Forelimb muscle (tissue), 1 donor: ENCODE data around the gene SCN1B. TPM values are rescaled to one million over a fixed set of nuclear protein-coding genes. Genes with fewer than 3 reads are reported as not detected.
"Not testable (repeated sequence)": the region's sequence is repeated elsewhere in the genome, so short reads cannot be mapped to it uniquely, and the experiment has no call there.

Experiments used
- DNase-seq: peaks from one replicate; pipeline ENCODE4 v3.0.0-alpha.2; 2013; ENCODE audit warnings: low read depth
- polyA plus RNA-seq: library from polyadenylated mRNA; unstranded; fragments of 120-200 nt; gene quantifications from one replicate; pipeline ENCODE4 v1.2.1, GENCODE V29; 2013; ENCODE audit not compliant: insufficient read length

The SCN1B gene
- polyA plus RNA-seq, 1 donor: 6.3 TPM

DNA sequence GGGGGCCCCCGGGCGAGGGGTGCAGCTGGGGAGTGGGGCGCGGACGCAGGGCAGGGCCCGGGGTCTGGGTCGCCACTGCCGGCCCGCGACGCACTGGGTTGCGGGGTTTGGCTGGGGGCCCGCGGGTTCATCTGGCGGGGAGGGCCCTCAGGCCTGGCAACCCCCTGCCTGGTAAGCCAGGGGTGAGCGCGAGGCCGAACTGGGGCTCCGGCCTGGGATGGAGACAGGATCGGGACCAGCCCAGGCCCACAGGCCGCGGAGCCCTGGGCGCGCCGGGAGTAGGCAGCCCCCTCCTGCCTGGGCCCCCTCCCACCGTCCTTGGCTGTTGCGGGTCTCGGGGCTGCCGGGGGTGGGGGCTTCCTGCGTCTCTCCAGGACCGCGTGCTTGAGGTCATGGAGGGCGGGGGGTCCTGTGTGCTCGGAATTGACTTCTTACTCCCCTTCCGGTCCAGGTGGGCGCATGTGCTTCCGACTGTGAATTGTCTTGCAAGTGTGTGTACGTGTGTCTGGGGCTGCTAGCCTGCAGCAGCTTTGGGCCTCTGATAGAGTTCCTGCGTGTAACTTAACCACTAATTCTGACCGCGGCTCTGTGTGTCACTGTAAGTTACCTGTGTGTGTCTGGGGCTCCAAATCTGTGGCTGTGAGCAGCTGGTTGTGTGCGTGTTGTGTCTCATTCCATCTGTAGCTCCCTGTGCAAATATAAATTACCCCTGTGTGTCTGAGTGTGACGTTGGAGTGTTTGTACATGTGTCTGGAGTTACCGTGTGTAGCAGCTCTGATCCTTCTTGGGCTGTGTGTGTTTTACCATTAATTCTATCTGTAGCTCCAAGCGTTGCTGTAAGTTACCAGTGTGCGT, 29.4 kb upstream of the SCN1B start:
- no peak for DNase-seq

GRCh38 chr19:35002037-35002535, 28.2 kb upstream of the SCN1B start:
- DNase-seq: no peak

GRCh38 chr19:35004517-35005255, 25.6 kb upstream of the SCN1B start:
- no peak for DNase-seq

- no peak for DNase-seq
Observed at GRCh38 chr19:35005256-35005977, 24.9 kb upstream of the SCN1B start.

DNA sequence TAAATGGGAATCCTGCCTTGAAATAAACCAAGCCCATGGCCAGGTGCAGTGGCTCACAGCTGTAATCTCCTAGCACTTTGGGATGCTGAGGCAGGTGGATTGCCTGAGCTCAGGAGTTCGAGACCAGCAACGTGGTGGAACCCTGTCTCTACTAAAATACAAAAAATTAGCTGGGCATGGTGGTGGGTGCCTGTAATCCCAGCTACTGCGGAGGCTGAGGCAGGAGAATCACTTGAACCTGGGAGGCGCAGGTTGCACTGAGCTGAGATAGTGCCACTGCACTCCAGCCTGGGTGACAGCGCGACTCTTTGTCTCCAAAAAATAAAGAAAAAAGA, 24.3 kb upstream of the SCN1B start:
- DNase-seq: not testable (repeated sequence)

DNA sequence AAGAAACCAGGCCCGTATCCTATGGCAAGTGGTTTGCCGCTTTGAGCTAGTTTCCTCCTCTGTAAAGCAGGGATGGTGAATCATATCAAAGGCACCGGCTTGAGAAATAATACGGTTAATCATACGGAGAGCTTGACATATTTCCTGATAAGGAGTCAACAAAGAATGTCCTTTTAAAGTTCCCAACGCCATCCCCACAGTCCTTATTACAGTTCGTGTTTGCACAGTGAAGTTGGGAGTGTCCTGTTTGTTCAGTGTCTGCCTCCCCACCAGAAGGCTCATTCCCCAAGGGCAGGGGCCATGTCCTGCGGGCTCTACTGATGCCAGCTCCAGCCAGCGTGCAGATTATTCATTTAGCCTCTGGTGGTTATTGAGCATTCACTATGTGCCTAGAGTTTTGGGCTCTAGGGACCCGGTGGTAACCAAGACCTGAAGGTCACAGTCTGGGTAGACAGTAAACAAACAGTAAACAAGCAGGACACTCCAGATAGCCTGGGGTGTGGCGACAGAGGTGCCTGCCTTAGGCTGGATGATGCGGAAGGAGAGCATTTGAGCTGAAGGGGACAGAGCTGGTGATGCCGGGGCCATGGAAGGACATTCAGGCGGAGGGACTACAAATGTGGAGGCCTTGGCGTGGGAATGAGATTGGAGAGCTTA, 23.8 kb upstream of the SCN1B start:
- DNase-seq: no peak

GRCh38 chr19:35006999-35007365, 23.3 kb upstream of the SCN1B start:
- no peak for DNase-seq

- not testable (repeated sequence) for DNase-seq
Observed at GRCh38 chr19:35007427-35007826, 22.8 kb upstream of the SCN1B start.

DNA sequence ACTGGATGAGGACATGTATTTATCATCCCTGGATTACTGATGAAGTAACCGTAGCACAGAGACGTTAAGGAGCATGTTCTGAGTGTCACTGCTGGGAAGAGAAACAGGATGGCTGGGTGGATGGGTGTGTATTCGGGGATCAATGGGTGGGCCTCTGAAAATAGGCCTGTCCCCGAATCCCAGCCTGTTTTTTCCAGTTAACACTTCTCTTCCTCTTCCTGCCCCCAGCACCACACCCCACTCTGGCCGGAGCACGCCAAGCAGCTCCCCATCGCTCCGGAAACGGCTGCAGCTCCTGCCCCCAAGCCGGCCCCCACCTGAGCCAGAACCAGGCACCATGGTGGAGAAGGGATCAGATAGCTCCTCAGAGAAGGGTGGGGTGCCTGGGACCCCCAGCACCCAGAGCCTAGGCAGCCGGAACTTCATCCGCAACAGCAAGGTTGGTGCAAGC, 21.4 kb upstream of the SCN1B start:
- DNase-seq: no peak

DNA sequence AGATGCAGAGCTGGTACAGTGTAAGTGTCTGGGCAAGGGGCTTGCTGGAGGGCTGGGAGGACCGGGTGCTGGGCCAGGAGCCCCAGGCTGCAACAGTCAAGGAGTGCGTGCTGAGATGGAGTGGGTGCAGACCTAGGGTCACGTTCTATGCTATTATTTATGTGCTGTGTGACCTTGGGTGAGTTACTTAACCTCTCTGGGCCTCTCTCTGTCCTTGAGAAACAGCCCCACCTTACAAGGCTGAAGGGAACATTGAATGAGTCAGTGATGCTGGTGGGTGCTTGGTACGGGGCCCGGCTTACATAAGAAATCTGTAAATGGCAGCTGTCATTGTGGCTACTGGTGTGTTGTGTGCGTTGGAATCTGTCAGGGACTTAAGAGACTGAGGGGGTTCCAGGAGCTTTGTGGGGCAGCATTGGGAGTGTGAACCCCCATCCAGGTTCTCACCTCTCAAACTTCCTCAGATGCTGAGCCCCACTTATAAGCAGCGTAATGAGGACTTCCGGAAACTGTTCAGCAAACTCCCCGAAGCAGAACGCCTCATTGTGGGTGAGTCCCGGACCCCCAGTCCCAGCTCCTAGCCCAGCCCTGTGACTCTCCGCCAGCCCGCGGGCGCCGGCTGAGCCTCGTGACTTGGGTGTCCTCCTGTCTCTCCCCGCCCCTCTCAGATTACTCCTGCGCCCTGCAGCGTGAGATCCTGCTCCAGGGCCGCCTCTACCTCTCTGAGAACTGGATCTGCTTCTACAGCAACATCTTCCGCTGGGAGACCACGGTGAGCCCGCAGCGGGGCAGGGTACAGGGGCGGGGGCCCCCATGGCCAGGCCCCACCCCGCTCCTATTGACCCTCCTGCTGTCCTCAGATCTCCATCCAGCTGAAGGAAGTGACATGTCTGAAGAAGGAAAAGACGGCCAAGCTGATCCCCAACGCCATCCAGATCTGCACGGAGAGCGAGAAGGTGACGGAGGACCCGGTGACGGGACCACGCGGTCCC, 20.6 kb upstream of the SCN1B start:
- no peak for DNase-seq

GRCh38 chr19:35011091-35011689, 19.1 kb upstream of the SCN1B start:
- no peak for DNase-seq

DNA sequence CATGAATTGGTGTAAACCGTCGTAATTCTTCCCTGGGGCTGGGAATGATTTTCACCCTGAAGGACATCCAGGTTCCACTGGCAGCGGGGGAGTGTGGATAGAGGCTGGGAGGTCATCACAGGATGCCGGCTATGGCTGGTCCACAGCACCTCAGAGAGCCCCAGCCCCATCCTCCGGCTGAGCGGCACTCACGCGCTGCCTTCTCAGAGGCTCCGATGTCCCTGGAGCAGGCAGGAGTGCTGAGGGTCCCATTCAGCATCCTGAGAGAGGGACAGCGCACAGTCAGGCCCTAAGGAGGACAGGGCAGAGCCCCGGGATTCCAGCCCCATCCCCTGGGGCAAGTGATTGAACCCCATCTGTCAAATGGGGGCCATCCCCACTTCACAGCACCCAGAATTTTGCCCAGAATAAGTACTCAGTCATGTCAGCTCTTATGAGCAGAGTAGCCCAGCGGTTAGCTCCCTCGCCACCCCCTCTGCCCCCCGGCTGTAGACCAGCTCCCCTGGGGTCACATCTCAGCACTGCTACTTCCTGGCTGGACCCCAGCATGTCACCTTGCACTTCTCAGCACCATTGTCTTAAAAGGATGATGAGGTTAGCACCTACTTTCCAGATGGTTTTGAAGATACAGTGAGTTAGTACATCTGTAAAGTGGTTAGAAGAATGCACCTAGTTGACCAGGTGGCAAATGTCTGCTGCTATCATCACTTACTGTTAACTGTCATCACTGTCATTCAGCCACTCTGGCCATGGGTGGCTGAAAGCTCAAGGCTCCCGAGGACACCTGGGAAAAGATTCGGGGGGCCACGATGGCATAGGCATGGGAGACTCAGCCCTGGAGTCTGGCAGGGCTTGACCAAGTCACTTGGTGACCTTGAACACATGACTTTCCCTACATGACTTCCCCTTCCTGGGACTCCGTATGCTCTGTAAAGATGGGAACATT, 18.3 kb upstream of the SCN1B start:
- no peak for DNase-seq

DNA sequence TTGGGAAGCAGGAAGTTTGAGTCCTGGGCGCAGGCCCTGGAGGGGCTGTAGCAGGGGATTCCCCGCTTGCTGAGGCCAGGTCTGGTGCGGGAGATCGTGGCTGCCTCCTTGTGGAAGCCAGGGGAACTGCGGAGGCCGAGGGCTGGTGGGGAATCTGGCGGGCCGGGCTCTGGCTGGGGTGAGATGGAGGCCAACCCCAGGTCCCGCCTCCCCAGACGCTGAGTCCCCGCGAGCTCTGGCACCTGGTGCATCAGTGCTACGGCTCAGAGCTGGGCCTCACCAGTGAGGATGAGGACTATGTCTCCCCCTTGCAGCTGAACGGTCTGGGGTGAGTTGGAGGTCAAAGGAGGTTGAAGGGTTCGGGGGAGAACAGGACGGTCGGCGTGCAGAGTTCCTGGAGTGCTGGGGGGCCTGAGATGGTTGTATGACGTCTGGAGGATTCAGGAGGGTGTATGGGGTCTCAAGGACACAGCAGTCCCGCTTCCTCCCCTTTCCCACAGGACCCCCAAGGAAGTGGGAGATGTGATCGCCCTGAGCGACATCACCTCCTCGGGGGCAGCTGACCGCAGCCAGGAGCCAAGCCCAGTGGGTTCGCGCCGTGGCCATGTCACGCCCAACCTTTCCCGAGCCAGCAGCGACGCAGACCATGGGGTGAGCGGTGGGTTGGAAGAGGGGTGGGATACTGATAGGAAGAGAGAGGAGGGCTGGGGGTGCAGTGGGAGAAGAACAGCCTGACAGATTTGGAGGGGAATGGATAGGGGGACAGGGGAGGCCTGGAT, 17.0 kb upstream of the SCN1B start:
- no peak for DNase-seq

- DNase-seq: no peak
Observed at GRCh38 chr19:35013820-35014754, 16.2 kb upstream of the SCN1B start.

- not testable (repeated sequence) for DNase-seq
Observed at GRCh38 chr19:35014774-35015173, 15.5 kb upstream of the SCN1B start.

GRCh38 chr19:35015270-35015953, 14.9 kb upstream of the SCN1B start:
- DNase-seq: no peak
